GM23338 (cell line): ENCODE results near the gene ZNF276. TPM values are rescaled to one million over a fixed set of nuclear protein-coding genes. Genes with fewer than 3 reads are reported as not detected.
A peak's percentile ranks its signal among the peaks of the same experiment; 100 is the strongest.

Experiments
- ATAC-seq: fragments of 200-7000 bp; cut with Tn5 transposase; 3 replicates; pipeline ENCODE4 v1.9.1; 2020
- DNase-seq: peaks from one replicate; pipeline ENCODE4 v3.0.0-alpha.2; 2015; ENCODE audit warnings: low spot score
- H2AFZ ChIP-seq: fragments of 200-600 bp; sonication (generic); 2 replicates; pipeline ENCODE4 v1.8.0; 2016; ENCODE audit warnings: antibody characterized with exemption, mild to moderate bottlenecking, moderate library complexity
- H3F3A ChIP-seq: fragments of 200-600 bp; sonication (generic); replicated peaks from 2 replicates; pipeline ENCODE4 v1.8.0; 2017; ENCODE audit warnings: antibody characterized with exemption, mixed run types, low read depth
- H3K27ac ChIP-seq: fragments of 200-600 bp; sonication (generic); 2 replicates; pipeline ENCODE4 v1.6.1; 2016; ENCODE audit warnings: low read depth
- H3K27me3 ChIP-seq: fragments of 200-600 bp; sonication (generic); 2 replicates; pipeline ENCODE4 v1.8.0; 2016; ENCODE audit warnings: mild to moderate bottlenecking, mixed run types, moderate library complexity; ENCODE audit not compliant: insufficient read depth
- H3K36me3 ChIP-seq: fragments of 200-600 bp; sonication (generic); 2 replicates; pipeline ENCODE4 v1.8.0; 2016; ENCODE audit warnings: mild to moderate bottlenecking; ENCODE audit not compliant: insufficient read depth
- H3K4me1 ChIP-seq: fragments of 200-600 bp; sonication (generic); 2 replicates; pipeline ENCODE4 v1.8.0; 2016; ENCODE audit warnings: mild to moderate bottlenecking, moderate library complexity; ENCODE audit not compliant: insufficient read depth
- H3K4me2 ChIP-seq: fragments of 200-600 bp; sonication (generic); 2 replicates; pipeline ENCODE4 v1.7.1; 2017; ENCODE audit warnings: mixed run types
- H3K4me3 ChIP-seq: fragments of 200-600 bp; sonication (generic); 2 replicates; pipeline ENCODE4 v1.6.1; 2016; ENCODE audit warnings: mixed run types
- H3K79me2 ChIP-seq: fragments of 200-600 bp; sonication (generic); replicated peaks from 2 replicates; pipeline ENCODE4 v1.8.0; 2017; ENCODE audit warnings: mild to moderate bottlenecking; ENCODE audit not compliant: insufficient read depth
- H3K9me2 ChIP-seq: fragments of 200-600 bp; sonication (generic); 2 replicates; pipeline ENCODE4 v1.8.0; 2017; ENCODE audit not compliant: insufficient read depth
- H4K20me1 ChIP-seq: fragments of 200-600 bp; sonication (generic); replicated peaks from 2 replicates; pipeline ENCODE4 v1.8.0; 2017; ENCODE audit warnings: mild to moderate bottlenecking; ENCODE audit not compliant: insufficient read depth
- H3K27ac Mint-ChIP-seq: 2 replicates; pipeline ENCODE4 v1.8.0; 2020; ENCODE audit warnings: inconsistent platforms, mild to moderate bottlenecking, moderate library complexity, mixed read lengths
- H3K27me3 Mint-ChIP-seq: 3 replicates; pipeline ENCODE4 v1.8.0; 2022; ENCODE audit warnings: low read depth, mild to moderate bottlenecking, moderate library complexity, mixed read lengths, inconsistent platforms; ENCODE audit not compliant: insufficient read depth, poor library complexity
- H3K36me3 Mint-ChIP-seq: 3 replicates; pipeline ENCODE4 v1.8.0; 2021; ENCODE audit warnings: low read depth, mild to moderate bottlenecking, inconsistent platforms, moderate library complexity, mixed read lengths
- H3K4me1 Mint-ChIP-seq: 3 replicates; pipeline ENCODE4 v1.8.0; 2020; ENCODE audit warnings: mild to moderate bottlenecking, inconsistent platforms, mixed read lengths
- H3K4me3 Mint-ChIP-seq: 3 replicates; pipeline ENCODE4 v1.8.0; 2021; ENCODE audit warnings: moderate library complexity, mild to moderate bottlenecking, inconsistent platforms, mixed read lengths
- H3K9me3 Mint-ChIP-seq: 3 replicates; pipeline ENCODE4 v1.8.0; 2020; ENCODE audit warnings: moderate library complexity, mild to moderate bottlenecking, inconsistent platforms, mixed read lengths
- CREB1 ChIP-seq: fragments of 250-450 bp; sonication (Bioruptor Pico); IDR thresholded peaks from 2 replicates; pipeline ENCODE4 v1.5.0; 2020; ENCODE audit warnings: low read depth, mild to moderate bottlenecking, moderate library complexity
- ZNF331 ChIP-seq: fragments of 250-450 bp; sonication (Bioruptor Pico); IDR thresholded peaks from 2 replicates; pipeline ENCODE4 v1.5.0; 2020; ENCODE audit warnings: low read depth, mild to moderate bottlenecking, moderate library complexity
- polyA plus RNA-seq: library from polyadenylated mRNA; unstranded; fragments of >200 nt; fragmentation: Nextera tagmentation; extraction: Ambion mirVana; gene quantifications from 2 replicates; pipeline ENCODE4 v1.2.1, GENCODE V29; 2016
- total RNA-seq: library from RNA; depleted of rRNA; stranded (reverse); fragments of >200 nt; shearing (Covaris generic); gene quantifications from 2 replicates; pipeline ENCODE4 v1.2.3, GENCODE V29; 2014
- TF ChIP-seq, protein P1 (sequence below): fragments of 250-450 bp; sonication (Bioruptor Pico); IDR thresholded peaks from 2 replicates; pipeline ENCODE4 v1.5.0; 2020; ENCODE audit warnings: mild to moderate bottlenecking, moderate library complexity

Gene ZNF276
- total and polyA plus RNA-seq, 2 experiments from 2014 or later, result 3.4 to 15.6 TPM

DNA sequence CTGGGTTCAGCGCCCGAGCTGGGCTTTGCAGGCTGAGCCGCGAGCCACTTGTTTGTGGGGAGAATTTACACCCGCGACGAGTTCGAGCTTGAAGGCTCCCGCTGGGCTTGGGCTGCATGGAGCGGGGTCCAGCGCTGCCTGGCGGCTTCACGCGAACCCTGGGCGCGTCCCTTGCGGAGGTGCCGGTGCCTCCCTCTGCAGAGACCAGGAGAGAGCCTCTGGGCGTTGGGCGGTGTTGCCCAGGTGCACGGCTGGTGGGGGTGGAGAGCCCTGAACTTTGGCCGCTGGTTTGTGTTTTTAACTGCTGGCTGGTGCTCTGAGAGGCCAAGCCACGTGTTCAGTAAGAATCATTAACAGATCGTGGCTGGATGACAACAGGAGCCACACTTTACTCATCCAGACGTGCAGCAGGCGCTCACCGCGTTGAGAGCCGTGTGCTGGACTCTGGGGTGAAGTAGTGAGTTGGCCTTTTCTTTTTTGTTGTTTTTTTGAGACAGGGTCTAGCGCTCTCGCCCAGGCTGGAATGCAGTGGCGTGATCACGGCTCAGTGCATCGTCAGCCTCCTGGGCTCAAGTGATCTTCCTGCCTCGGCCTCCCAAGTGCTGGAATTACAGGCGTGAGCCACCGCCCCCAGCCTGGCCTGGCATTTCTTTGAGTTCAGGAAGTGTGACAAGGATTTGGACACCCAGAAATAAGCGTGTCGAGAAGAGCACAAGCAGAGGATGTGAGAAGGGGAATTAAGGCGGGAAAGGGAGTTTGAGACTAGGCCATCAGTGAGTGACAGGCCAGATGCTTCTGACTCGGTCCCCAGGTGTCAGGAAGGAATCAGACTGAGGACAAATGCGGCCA, 34.0 kb upstream of the ZNF276 start:
- Histone ChIP-seq H3K79me2 (peaks cover 12% of the 10 kb centered on the region), H3K27me3 (no peaks in the 10 kb centered on the region), H3K4me1 (0 out of 2 replicates have a peak, but pooled peaks cover 8% of the 10 kb centered on the region), H3K4me3 (peak overlapping the region; percentile 96), H3K36me3 (no peaks in the 10 kb centered on the region), H3F3A (0 out of 2 replicates have a peak, but pooled peaks cover 6% of the 10 kb centered on the region), H2AFZ (peak overlapping the region; percentile 96; the same call in 1 of the 2 replicates), H3K9me2 (0 out of 2 replicates have a peak, but pooled peaks cover 4% of the 10 kb centered on the region), H4K20me1 (peaks cover 4% of the 10 kb centered on the region; the same call in 1 of the 2 replicates), H3K27ac (no peak overlapping the region; the same call in 1 of the 2 replicates), H3K4me2 (peak overlapping the region; percentile 92)
- Mint-ChIP-seq H3K4me3 (peak overlapping the region; percentile 89), H3K4me1 (peaks cover 7% of the 10 kb centered on the region; the same call in 2 of the 3 replicates), H3K9me3 (peaks cover 40% of the 10 kb centered on the region), H3K27ac (peak overlapping the region; percentile 87), H3K36me3 (peaks cover 71% of the 10 kb centered on the region), H3K27me3 (peaks cover 20% of the 10 kb centered on the region)
- peak; percentile 59 for DNase-seq
- peak; percentile 74 for ATAC-seq
- TF ChIP-seq ZNF331 (CRISPR knock-in tag), result no peak
- TF ChIP-seq, protein P1, sequence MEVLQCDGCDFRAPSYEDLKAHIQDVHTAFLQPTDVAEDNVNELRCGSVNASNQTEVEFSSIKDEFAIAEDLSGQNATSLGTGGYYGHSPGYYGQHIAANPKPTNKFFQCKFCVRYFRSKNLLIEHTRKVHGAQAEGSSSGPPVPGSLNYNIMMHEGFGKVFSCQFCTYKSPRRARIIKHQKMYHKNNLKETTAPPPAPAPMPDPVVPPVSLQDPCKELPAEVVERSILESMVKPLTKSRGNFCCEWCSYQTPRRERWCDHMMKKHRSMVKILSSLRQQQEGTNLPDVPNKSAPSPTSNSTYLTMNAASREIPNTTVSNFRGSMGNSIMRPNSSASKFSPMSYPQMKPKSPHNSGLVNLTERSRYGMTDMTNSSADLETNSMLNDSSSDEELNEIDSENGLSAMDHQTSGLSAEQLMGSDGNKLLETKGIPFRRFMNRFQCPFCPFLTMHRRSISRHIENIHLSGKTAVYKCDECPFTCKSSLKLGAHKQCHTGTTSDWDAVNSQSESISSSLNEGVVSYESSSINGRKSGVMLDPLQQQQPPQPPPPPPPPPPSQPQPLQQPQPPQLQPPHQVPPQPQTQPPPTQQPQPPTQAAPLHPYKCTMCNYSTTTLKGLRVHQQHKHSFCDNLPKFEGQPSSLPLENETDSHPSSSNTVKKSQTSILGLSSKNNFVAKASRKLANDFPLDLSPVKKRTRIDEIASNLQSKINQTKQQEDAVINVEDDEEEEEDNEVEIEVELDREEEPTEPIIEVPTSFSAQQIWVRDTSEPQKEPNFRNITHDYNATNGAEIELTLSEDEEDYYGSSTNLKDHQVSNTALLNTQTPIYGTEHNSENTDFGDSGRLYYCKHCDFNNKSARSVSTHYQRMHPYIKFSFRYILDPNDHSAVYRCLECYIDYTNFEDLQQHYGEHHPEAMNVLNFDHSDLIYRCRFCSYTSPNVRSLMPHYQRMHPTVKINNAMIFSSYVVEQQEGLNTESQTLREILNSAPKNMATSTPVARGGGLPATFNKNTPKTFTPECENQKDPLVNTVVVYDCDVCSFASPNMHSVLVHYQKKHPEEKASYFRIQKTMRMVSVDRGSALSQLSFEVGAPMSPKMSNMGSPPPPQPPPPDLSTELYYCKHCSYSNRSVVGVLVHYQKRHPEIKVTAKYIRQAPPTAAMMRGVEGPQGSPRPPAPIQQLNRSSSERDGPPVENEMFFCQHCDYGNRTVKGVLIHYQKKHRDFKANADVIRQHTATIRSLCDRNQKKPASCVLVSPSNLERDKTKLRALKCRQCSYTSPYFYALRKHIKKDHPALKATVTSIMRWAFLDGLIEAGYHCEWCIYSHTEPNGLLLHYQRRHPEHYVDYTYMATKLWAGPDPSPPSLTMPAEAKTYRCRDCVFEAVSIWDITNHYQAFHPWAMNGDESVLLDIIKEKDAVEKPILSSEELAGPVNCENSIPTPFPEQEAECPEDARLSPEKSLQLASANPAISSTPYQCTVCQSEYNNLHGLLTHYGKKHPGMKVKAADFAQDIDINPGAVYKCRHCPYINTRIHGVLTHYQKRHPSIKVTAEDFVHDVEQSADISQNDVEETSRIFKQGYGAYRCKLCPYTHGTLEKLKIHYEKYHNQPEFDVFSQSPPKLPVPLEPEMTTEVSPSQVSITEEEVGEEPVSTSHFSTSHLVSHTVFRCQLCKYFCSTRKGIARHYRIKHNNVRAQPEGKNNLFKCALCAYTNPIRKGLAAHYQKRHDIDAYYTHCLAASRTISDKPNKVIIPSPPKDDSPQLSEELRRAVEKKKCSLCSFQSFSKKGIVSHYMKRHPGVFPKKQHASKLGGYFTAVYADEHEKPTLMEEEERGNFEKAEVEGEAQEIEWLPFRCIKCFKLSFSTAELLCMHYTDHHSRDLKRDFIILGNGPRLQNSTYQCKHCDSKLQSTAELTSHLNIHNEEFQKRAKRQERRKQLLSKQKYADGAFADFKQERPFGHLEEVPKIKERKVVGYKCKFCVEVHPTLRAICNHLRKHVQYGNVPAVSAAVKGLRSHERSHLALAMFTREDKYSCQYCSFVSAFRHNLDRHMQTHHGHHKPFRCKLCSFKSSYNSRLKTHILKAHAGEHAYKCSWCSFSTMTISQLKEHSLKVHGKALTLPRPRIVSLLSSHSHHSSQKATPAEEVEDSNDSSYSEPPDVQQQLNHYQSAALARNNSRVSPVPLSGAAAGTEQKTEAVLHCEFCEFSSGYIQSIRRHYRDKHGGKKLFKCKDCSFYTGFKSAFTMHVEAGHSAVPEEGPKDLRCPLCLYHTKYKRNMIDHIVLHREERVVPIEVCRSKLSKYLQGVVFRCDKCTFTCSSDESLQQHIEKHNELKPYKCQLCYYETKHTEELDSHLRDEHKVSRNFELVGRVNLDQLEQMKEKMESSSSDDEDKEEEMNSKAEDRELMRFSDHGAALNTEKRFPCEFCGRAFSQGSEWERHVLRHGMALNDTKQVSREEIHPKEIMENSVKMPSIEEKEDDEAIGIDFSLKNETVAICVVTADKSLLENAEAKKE (CRISPR knock-in tag), result no peak
- no peak for TF ChIP-seq CREB1 (CRISPR knock-in tag)
